Measurements from ENCODE around the gene PRR20G. TPM values are rescaled to one million over a fixed set of nuclear protein-coding genes. Genes with fewer than 3 reads are reported as not detected.

PRR20G gene
- total RNA-seq (2014; rRNA removed; shearing (Covaris generic)), result not detected in 2 replicates

- no peak within 1 kb of the TSS for H3K4me3 ChIP-seq
- no peak within 1 kb of the TSS for H3K27ac ChIP-seq
Observed at GRCh38 chr3:127287840-127288239, at the start of gene PRR20G. Gene PRR20G, minus strand, starts transcription at chr3:127288046. Its CDS starts 681 bp downstream, at chr3:127287365.

GRCh38 chr3:127337001-127337400 is 49.2 kb upstream of the PRR20G start:
- Histone ChIP-seq H3K4me3 (no peak overlapping the region), H3K4me1 (replicated peaks) (no peaks in the 10 kb centered on the region), H3K27me3 (replicated peaks) (0 out of 2 replicates have a peak, but pooled peaks cover 3% of the 10 kb centered on the region), H3K36me3 (no peaks in the 10 kb centered on the region), H3K27ac (no peak overlapping the region), H3K9me3 (replicated peaks) (peaks cover 6% of the 10 kb centered on the region; the same call in 1 of the 2 replicates)
- no peak for DNase-seq (ENCODE audit: low read depth in 1 of 2, low spot score in 2 of 2)

More at GRCh38 chr3:127287840-127288239, at the start of gene PRR20G:
- no peaks in the 10 kb centered on the region for H3K27me3 ChIP-seq (replicated peaks)
- H3K36me3 ChIP-seq, result no peaks in the 10 kb centered on the region
- no peaks in the 10 kb centered on the region for H3K9me3 ChIP-seq (replicated peaks)
- H3K4me1 ChIP-seq (replicated peaks), result no peaks in the 10 kb centered on the region
- DNase-seq (ENCODE audit: low read depth in 1 of 2, low spot score in 2 of 2), result no peak

GRCh38 chr3:127336101-127336500 is 48.3 kb upstream of the PRR20G start:
- no peaks in the 10 kb centered on the region for H3K4me1 ChIP-seq (replicated peaks)
- no peak overlapping the region for H3K27ac ChIP-seq
- H3K36me3 ChIP-seq, result no peaks in the 10 kb centered on the region
- no peak overlapping the region for H3K4me3 ChIP-seq
- DNase-seq (ENCODE audit: low read depth in 1 of 2, low spot score in 2 of 2), result no peak
- peaks cover 6% of the 10 kb centered on the region; the same call in 1 of the 2 replicates for H3K9me3 ChIP-seq (replicated peaks)
- H3K27me3 ChIP-seq (replicated peaks), result 0 out of 2 replicates have a peak, but pooled peaks cover 3% of the 10 kb centered on the region

- H3K4me1 ChIP-seq (replicated peaks), result no peaks in the 10 kb centered on the region
- H3K27ac ChIP-seq, result no peak overlapping the region
- no peaks in the 10 kb centered on the region for H3K27me3 ChIP-seq (replicated peaks)
- H3K9me3 ChIP-seq (replicated peaks), result peaks cover 6% of the 10 kb centered on the region; the same call in 1 of the 2 replicates
- DNase-seq (ENCODE audit: low read depth in 1 of 2, low spot score in 2 of 2), result no peak
- H3K36me3 ChIP-seq, result no peaks in the 10 kb centered on the region
- no peak overlapping the region for H3K4me3 ChIP-seq
Observed at GRCh38 chr3:127330385-127330784, 42.5 kb upstream of the PRR20G start.

DNA sequence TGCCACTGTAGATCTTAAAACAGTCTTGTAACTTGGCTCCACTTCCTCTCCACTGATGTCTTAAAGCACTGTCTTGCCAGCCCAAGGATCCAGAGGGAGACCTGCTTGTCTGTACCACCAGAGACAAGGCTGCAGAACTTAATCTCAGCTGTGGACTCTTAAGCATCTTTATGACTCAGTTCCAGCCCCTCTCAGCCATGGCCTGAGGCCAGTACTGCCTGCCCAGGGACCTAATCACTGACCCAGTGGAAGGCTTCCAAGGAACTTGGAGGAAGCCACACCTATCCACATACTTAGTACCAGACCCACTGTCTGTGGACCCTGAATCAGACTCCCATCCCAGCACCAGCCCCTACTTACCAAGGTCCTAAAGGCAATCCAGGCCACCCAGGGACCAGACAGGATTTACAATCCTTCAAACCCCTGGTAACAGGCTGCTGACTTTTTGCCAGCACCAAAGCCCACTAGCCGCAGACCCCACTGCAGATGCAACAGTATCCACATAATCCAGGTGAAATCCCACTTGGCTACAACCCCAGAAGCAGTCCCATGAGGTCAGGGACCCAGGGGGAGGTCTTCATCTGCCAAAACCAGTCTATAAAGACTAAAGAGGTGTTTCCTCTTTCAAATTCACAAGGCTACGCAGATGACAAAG is 41.9 kb upstream of the PRR20G start:
- no peak overlapping the region for H3K4me3 ChIP-seq
- H3K27me3 ChIP-seq (replicated peaks), result no peaks in the 10 kb centered on the region
- H3K36me3 ChIP-seq, result no peaks in the 10 kb centered on the region
- DNase-seq (ENCODE audit: low read depth in 1 of 2, low spot score in 2 of 2), result no peak
- peaks cover 6% of the 10 kb centered on the region; the same call in 1 of the 2 replicates for H3K9me3 ChIP-seq (replicated peaks)
- no peaks in the 10 kb centered on the region for H3K4me1 ChIP-seq (replicated peaks)
- H3K27ac ChIP-seq, result no peak overlapping the region

- H3K27ac ChIP-seq, result no peak overlapping the region
- no peaks in the 10 kb centered on the region for H3K4me1 ChIP-seq (replicated peaks)
- peaks cover 3% of the 10 kb centered on the region; the same call in 1 of the 2 replicates for H3K9me3 ChIP-seq (replicated peaks)
- no peak overlapping the region for H3K4me3 ChIP-seq
- no peaks in the 10 kb centered on the region for H3K27me3 ChIP-seq (replicated peaks)
- no peak for DNase-seq (ENCODE audit: low read depth in 1 of 2, low spot score in 2 of 2)
- H3K36me3 ChIP-seq, result no peaks in the 10 kb centered on the region
Observed at GRCh38 chr3:127328421-127328820, 40.6 kb upstream of the PRR20G start.

GRCh38 chr3:127326341-127326740 is 38.5 kb upstream of the PRR20G start:
- Histone ChIP-seq H3K4me1 (replicated peaks) (no peaks in the 10 kb centered on the region), H3K36me3 (no peaks in the 10 kb centered on the region), H3K27ac (no peak overlapping the region), H3K9me3 (replicated peaks) (peaks cover 3% of the 10 kb centered on the region; the same call in 1 of the 2 replicates), H3K4me3 (no peak overlapping the region), H3K27me3 (replicated peaks) (no peaks in the 10 kb centered on the region)
- DNase-seq (ENCODE audit: low read depth in 1 of 2, low spot score in 2 of 2), result no peak

GRCh38 chr3:127325629-127325961 is 37.7 kb upstream of the PRR20G start:
- peaks cover 3% of the 10 kb centered on the region; the same call in 1 of the 2 replicates for H3K9me3 ChIP-seq (replicated peaks)
- no peak for DNase-seq (ENCODE audit: low read depth in 1 of 2, low spot score in 2 of 2)
- H3K27ac ChIP-seq, result no peak overlapping the region
- no peaks in the 10 kb centered on the region for H3K4me1 ChIP-seq (replicated peaks)
- H3K36me3 ChIP-seq, result no peaks in the 10 kb centered on the region
- no peak overlapping the region for H3K4me3 ChIP-seq
- H3K27me3 ChIP-seq (replicated peaks), result no peaks in the 10 kb centered on the region

- Histone ChIP-seq H3K36me3 (no peaks in the 10 kb centered on the region), H3K27ac (no peak overlapping the region), H3K4me1 (replicated peaks) (no peaks in the 10 kb centered on the region), H3K4me3 (no peak overlapping the region), H3K9me3 (replicated peaks) (peaks cover 3% of the 10 kb centered on the region; the same call in 1 of the 2 replicates), H3K27me3 (replicated peaks) (no peaks in the 10 kb centered on the region)
- DNase-seq (ENCODE audit: low read depth in 1 of 2, low spot score in 2 of 2), result no peak
Observed at GRCh38 chr3:127324913-127325628, 37.2 kb upstream of the PRR20G start.

GRCh38 chr3:127324076-127324475 is 36.2 kb upstream of the PRR20G start:
- H3K27ac ChIP-seq, result no peak overlapping the region
- no peaks in the 10 kb centered on the region for H3K27me3 ChIP-seq (replicated peaks)
- no peaks in the 10 kb centered on the region for H3K9me3 ChIP-seq (replicated peaks)
- DNase-seq (ENCODE audit: low read depth in 1 of 2, low spot score in 2 of 2), result no peak
- H3K36me3 ChIP-seq, result no peaks in the 10 kb centered on the region
- no peaks in the 10 kb centered on the region for H3K4me1 ChIP-seq (replicated peaks)
- H3K4me3 ChIP-seq, result no peak overlapping the region

DNA sequence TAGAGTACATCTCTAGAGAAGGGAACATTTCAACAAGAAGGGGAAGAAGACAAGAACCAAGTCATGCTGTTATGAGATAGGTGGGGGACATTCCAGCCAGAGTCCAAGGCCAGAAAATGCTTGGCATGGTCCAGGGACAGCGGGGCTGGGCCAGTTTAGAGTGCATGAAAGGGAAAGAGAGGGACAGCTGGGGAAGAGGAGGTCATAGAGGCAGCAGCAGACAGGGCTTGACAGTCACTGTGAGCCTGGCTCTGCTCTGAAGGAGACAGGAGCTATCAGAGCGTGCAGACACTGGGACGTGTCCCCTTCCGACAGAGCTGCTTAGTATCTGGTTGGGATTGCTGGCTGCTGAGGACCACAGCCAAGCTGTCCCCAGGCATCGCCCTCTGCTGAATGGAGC is 35.7 kb upstream of the PRR20G start:
- H3K9me3 ChIP-seq (replicated peaks), result no peaks in the 10 kb centered on the region

GRCh38 chr3:127321371-127321770 is 33.5 kb upstream of the PRR20G start:
- H3K4me1 ChIP-seq (replicated peaks), result no peaks in the 10 kb centered on the region
- no peak overlapping the region for H3K4me3 ChIP-seq
- DNase-seq (ENCODE audit: low read depth in 1 of 2, low spot score in 2 of 2), result no peak
- H3K9me3 ChIP-seq (replicated peaks), result no peaks in the 10 kb centered on the region
- H3K36me3 ChIP-seq, result no peaks in the 10 kb centered on the region
- H3K27ac ChIP-seq, result no peak overlapping the region
- 0 out of 2 replicates have a peak, but pooled peaks cover 4% of the 10 kb centered on the region for H3K27me3 ChIP-seq (replicated peaks)

More for the DNA sequence above, 35.7 kb upstream of the PRR20G start:
- no peaks in the 10 kb centered on the region for H3K4me1 ChIP-seq (replicated peaks)
- H3K36me3 ChIP-seq, result no peaks in the 10 kb centered on the region
- H3K4me3 ChIP-seq, result no peak overlapping the region
- no peak overlapping the region for H3K27ac ChIP-seq
- no peak for DNase-seq (ENCODE audit: low read depth in 1 of 2, low spot score in 2 of 2)
- no peaks in the 10 kb centered on the region for H3K27me3 ChIP-seq (replicated peaks)

- no peak overlapping the region for H3K4me3 ChIP-seq
- H3K27ac ChIP-seq, result no peak overlapping the region
- no peak for DNase-seq (ENCODE audit: low read depth in 1 of 2, low spot score in 2 of 2)
- H3K9me3 ChIP-seq (replicated peaks), result no peaks in the 10 kb centered on the region
- H3K36me3 ChIP-seq, result no peaks in the 10 kb centered on the region
- H3K4me1 ChIP-seq (replicated peaks), result no peaks in the 10 kb centered on the region
- 0 out of 2 replicates have a peak, but pooled peaks cover 4% of the 10 kb centered on the region for H3K27me3 ChIP-seq (replicated peaks)
Observed at GRCh38 chr3:127320529-127321121, 32.8 kb upstream of the PRR20G start.

- H3K9me3 ChIP-seq (replicated peaks), result no peaks in the 10 kb centered on the region
- H3K4me3 ChIP-seq, result no peak overlapping the region
- no peaks in the 10 kb centered on the region for H3K4me1 ChIP-seq (replicated peaks)
- H3K36me3 ChIP-seq, result no peaks in the 10 kb centered on the region
- DNase-seq (ENCODE audit: low read depth in 1 of 2, low spot score in 2 of 2), result no peak
- no peak overlapping the region for H3K27ac ChIP-seq
- H3K27me3 ChIP-seq (replicated peaks), result 0 out of 2 replicates have a peak, but pooled peaks cover 4% of the 10 kb centered on the region
Observed at GRCh38 chr3:127316685-127317084, 28.8 kb upstream of the PRR20G start.

Measured in SJSA1 (cell line).